Measurements from ENCODE around the gene MND1.

- no peak for TF ChIP-seq CTCF (IDR thresholded peaks at IDR 0.05)
- TF ChIP-seq POLR2A (IDR thresholded peaks at IDR 0.05): no peak
Observed at GRCh38 chr4:153364061-153364460, 19.6 kb downstream of the MND1 start.
